Measurements from ENCODE around the gene FLT3LG.
"Not testable (repeated sequence)": the region's sequence is repeated elsewhere in the genome, so short reads cannot be mapped to it uniquely, and the experiment has no call there.

Gene FLT3LG

DNA sequence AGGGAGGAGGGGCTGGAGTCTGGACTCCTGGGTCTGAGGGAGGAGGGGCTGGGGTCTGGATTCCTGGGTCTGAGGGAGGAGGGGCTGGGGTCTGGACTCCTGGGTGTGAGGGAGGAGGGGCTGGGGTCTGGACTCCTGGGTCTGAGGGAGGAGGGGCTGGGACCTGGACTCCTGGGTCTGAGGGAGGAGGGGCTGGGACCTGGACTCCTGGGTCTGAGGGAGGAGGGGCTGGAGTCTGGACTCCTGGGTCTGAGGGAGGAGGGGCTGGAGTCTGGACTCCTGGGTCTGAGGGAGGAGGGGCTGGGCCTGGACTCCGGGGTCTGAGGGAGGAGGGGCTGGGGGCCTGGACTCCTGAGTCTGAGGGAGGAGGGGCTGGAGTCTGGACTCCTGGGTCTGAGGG, 12.9 kb upstream of the FLT3LG start:
- in situ Hi-C loops (cut with MboI; ENCODE audit: low sequenced_read_pairs) = not testable (repeated sequence)

GRCh38 chr19:49461656-49462055, 12.4 kb upstream of the FLT3LG start:
- in situ Hi-C loops (cut with MboI; ENCODE audit: low sequenced_read_pairs) = no loop called here

DNA sequence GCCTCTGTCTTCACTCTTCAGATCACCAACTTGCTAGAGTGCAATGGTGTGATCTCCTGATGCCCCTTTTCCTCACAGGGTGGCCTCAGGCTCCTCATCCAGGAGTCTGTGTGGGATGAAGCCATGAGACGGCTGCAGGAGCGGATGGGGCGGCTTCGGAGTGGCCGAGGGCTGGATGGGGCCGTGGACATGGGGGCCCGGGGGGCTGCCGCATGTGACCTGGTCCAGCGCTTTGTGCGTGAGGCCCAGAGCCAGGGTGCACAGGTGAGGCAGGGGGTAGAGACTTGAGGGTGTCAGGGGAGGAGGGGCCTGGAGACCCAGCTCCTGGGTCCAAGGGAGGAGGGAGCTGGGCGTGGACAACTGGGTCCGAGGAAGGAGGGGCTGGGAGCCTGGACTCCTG, 11.5 kb upstream of the FLT3LG start:
- in situ Hi-C loops (cut with MboI; ENCODE audit: low sequenced_read_pairs) = no loop called here

- in situ Hi-C loops (cut with MboI; ENCODE audit: low sequenced_read_pairs) = no loop called here
Observed at GRCh38 chr19:49463960-49464740, 9.9 kb upstream of the FLT3LG start.

GRCh38 chr19:49465371-49465770, 8.6 kb upstream of the FLT3LG start:
- in situ Hi-C loops (cut with MboI; ENCODE audit: low sequenced_read_pairs) = no loop called here

GRCh38 chr19:49468199-49468598, 5.8 kb upstream of the FLT3LG start:
- in situ Hi-C loops (cut with MboI; ENCODE audit: low sequenced_read_pairs) = no loop called here

DNA sequence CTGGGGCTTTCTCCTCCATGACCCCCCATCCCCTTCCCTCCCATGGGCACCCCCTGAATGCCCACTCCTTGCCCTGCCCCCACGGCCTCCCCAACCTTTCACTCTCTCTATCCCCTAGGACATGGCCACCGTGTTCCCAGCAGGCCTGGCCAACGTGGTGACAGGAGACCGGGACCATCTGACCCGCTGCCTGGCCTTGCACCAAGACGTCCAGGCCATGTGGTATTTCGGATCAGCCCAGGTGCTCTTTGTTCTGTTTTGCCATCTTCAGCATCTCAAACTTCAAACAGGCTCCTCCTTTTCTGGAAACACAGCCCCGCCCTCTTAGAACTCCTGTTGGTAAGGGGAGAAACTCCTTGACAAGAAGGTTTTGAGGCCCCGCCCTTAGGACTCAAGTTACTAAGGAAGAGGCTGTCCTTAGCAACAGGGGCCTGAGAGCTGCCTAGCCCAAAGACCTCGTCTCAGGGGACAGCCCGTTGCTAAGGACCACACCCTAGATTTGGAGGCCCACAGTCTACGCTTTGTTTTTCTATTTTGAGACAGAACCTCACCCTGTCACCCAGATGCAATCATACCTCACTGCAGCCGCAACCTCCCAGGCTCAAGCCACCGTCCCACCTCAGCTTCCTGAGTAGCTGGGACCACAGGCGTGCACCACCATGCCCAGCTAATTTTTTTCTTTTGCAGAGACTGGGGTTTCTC, 5.1 kb upstream of the FLT3LG start:
- in situ Hi-C loops (cut with MboI; ENCODE audit: low sequenced_read_pairs) = no loop called here

DNA sequence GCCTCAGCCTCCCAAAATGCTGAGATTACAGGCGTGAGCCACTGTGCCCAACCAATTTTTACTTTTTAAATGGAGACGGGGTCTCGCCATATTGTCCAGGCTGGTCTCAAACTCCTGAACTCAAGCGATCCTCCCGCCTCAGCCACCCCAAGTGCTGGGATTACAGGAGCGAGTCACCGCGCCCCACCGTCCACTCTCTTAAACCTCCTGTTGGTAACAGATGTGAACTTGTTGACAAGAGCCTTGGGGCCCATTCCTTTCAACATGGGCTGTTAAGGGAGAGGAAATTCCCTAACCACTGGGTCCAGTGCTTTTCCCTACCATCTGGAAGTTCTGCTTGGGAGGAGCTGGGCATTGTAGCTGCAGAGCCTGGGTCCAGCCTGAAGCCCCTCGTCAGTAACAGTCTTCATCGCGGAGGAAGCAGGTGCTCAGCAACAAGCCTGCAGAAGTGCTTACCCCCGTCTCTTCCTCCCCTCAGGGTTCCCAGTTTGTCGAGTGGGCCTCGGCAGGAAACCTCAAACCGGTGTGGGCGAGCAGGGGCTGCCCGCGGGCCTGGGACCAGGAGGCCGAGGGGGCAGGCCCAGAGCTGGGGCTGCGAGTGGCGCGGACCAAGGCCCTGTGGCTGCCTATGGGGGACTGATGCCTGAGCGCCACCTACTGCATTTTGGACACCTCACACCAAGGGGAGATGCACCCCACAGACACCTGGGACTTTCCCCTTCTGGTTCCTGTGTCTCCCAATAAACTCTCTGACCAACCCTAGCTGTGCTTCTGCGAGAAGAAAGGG, 4.0 kb upstream of the FLT3LG start:
- in situ Hi-C loops (cut with MboI; ENCODE audit: low sequenced_read_pairs) = no loop called here

DNA sequence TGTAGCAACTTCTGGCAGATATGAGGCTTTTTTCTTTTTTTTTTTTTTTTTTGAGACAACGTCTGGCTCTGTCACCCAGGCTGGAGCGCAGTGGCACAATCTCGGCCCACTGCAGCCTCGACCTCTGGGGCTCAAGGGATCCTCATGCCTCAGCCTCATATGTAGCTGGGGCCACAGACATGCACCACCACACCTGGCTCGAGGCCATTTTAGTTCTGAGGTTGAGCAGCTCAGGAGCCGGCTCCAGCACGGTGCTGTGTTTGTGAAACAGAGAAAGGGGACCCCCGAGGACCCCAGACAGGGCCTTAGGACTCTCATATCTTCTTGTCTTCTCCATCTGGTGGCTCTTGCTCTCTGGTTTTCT, 3.4 kb upstream of the FLT3LG start:
- in situ Hi-C loops (cut with MboI; ENCODE audit: low sequenced_read_pairs) = no loop called here

GRCh38 chr19:49472936-49473335, 1.1 kb upstream of the FLT3LG start:
- in situ Hi-C loops (cut with MboI; ENCODE audit: low sequenced_read_pairs) = no loop called here

GRCh38 chr19:49473501-49473867, 531 bp upstream of the FLT3LG start:
- in situ Hi-C loops (cut with MboI; ENCODE audit: low sequenced_read_pairs) = not testable (repeated sequence)

DNA sequence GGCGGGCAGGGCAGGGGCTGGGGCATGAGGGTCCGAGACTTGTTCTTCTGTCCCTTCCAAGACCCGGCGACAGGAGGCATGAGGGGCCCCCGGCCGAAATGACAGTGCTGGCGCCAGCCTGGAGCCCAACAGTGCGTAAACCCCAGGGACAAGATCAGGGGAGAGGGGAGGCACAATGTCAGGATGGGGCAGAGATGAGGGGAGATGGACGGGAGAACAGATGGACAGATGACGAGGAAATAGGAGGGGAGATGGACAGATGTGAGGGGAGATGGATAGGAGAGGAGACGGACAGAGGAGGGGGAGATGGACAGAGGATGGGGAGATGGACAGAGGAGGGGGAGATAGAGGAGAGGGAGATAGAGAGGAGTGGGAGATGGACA, 518 bp downstream of the FLT3LG start:
- in situ Hi-C loops (cut with MboI; ENCODE audit: low sequenced_read_pairs) = no loop called here

- in situ Hi-C loops (cut with MboI; ENCODE audit: low sequenced_read_pairs) = no loop called here
Observed at GRCh38 chr19:49475191-49475917, 1.3 kb downstream of the FLT3LG start.

GRCh38 chr19:49475995-49476880, 2.2 kb downstream of the FLT3LG start:
- in situ Hi-C loops (cut with MboI; ENCODE audit: low sequenced_read_pairs) = no loop called here

DNA sequence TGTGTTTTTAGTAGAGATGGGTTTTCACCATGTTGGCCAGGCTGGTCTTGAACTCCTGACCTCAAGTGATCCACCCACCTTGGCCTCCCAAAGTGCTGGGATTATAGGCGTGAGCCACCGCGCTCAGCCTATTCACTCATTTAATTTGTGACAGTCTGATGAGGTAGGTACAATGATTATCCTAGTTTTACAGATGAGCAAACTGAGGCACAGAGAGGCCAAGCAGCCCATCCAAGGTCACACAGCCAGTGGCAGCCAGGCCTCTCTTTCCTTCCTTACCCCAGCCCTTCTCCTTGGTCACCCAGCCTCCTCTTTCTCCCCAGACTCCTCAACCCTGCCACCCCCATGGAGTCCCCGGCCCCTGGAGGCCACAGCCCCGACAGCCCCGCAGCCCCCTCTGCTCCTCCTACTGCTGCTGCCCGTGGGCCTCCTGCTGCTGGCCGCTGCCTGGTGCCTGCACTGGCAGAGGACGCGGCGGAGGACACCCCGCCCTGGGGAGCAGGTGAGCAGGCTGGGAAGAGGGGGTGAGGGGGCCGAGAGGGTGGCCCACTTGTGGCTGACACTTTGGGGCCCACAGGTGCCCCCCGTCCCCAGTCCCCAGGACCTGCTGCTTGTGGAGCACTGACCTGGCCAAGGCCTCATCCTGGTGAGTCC, 6.1 kb downstream of the FLT3LG start:
- in situ Hi-C loops (cut with MboI; ENCODE audit: low sequenced_read_pairs) = no loop called here

- in situ Hi-C loops (cut with MboI; ENCODE audit: low sequenced_read_pairs) = no loop called here
Observed at GRCh38 chr19:49481020-49481683, 7.1 kb downstream of the FLT3LG start.

- in situ Hi-C loops (cut with MboI; ENCODE audit: low sequenced_read_pairs) = no loop called here
Observed at GRCh38 chr19:49486232-49486631, 12.2 kb downstream of the FLT3LG start.

- in situ Hi-C loops (cut with MboI; ENCODE audit: low sequenced_read_pairs) = no loop called here
Observed at GRCh38 chr19:49486710-49487276, 12.8 kb downstream of the FLT3LG start.
